Smooth muscle cell (in vitro differentiated cells): ENCODE measurements around the gene BDKRB2. TPM values are rescaled to one million over a fixed set of nuclear protein-coding genes. Genes with fewer than 3 reads are reported as not detected.

Experiments used
- DNase-seq: peaks from one replicate; lab custom pipeline; 2025; ENCODE audit not compliant: unreplicated experiment; lab: John Stamatoyannopoulos, UW
- H2AFZ ChIP-seq: fragments of 200-600 bp; sonication (generic); 2 replicates; pipeline ENCODE4 v1.6.0; 2016; ENCODE audit warnings: antibody characterized with exemption, low read depth, mild to moderate bottlenecking
- H3F3A ChIP-seq: fragments of 200-600 bp; sonication (generic); 2 replicates; pipeline ENCODE4 v1.6.0; 2017; ENCODE audit warnings: antibody characterized with exemption, low read depth
- H3K27ac ChIP-seq: fragments of 200-600 bp; sonication (generic); 2 replicates; pipeline ENCODE4 v1.5.1; 2016; ENCODE audit warnings: low read depth, mild to moderate bottlenecking
- H3K27me3 ChIP-seq: fragments of 200-600 bp; sonication (generic); 2 replicates; pipeline ENCODE4 v1.6.1; 2016; ENCODE audit warnings: low read depth, mild to moderate bottlenecking
- H3K36me3 ChIP-seq: fragments of 200-600 bp; sonication (generic); 2 replicates; pipeline ENCODE4 v1.5.1; 2016; ENCODE audit warnings: low read depth
- H3K4me1 ChIP-seq: fragments of 200-600 bp; sonication (generic); 2 replicates; pipeline ENCODE4 v1.5.1; 2016; ENCODE audit warnings: low read depth
- H3K4me2 ChIP-seq: fragments of 200-600 bp; sonication (generic); 2 replicates; pipeline ENCODE4 v1.6.0; 2016; ENCODE audit warnings: mild to moderate bottlenecking
- H3K4me3 ChIP-seq: fragments of 200-600 bp; sonication (generic); 2 replicates; pipeline ENCODE4 v1.5.1; 2016; ENCODE audit warnings: mild to moderate bottlenecking
- H3K79me2 ChIP-seq: fragments of 200-600 bp; sonication (generic); 2 replicates; pipeline ENCODE4 v1.6.0; 2016; ENCODE audit warnings: low read depth, mild to moderate bottlenecking
- H3K9ac ChIP-seq: fragments of 200-600 bp; sonication (generic); 2 replicates; pipeline ENCODE4 v1.6.0; 2016; ENCODE audit warnings: low read depth
- H3K9me3 ChIP-seq: fragments of 200-600 bp; sonication (generic); replicated peaks from 2 replicates; pipeline ENCODE4 v1.5.1; 2016; ENCODE audit warnings: low read depth
- H4K20me1 ChIP-seq: fragments of 200-600 bp; sonication (generic); 2 replicates; pipeline ENCODE4 v1.6.0; 2016; ENCODE audit warnings: low read depth
- CTCF ChIP-seq: fragments of 200-600 bp; sonication (generic); IDR thresholded peaks from 2 replicates; pipeline ENCODE4 v1.5.1; 2017; ENCODE audit warnings: borderline replicate concordance, mild to moderate bottlenecking, antibody characterized with exemption; ENCODE audit not compliant: insufficient read depth, poor library complexity, severe bottlenecking
- WGBS: methylation state at CpG from one replicate; pipeline ENCODE4 v1.1.7; 2016; ENCODE audit warnings: low lambda C conversion rate; 5-methylcytosine and 5-hydroxymethylcytosine counted together
- polyA plus RNA-seq: library from polyadenylated mRNA; unstranded; fragments of >200 nt; fragmentation: Nextera tagmentation; extraction: Ambion mirVana; gene quantifications from 2 replicates; pipeline ENCODE4 v1.2.1, GENCODE V29; 2016
- total RNA-seq: library from RNA; depleted of rRNA; stranded (reverse); fragments of >200 nt; gene quantifications from 2 replicates; pipeline ENCODE4 v1.2.3, GENCODE V29; 2014

The BDKRB2 gene
- total and polyA plus RNA-seq, 2 experiments from 2014 or later: 10.4 to 16.9 TPM

GRCh38 chr14:96247031-96247430 is 42.4 kb downstream of the BDKRB2 start:
- peak overlapping the region; percentile 94 for H3K27ac ChIP-seq
- 77% methylated on average over 6 of the region's 6 CpGs for WGBS

GRCh38 chr14:96249029-96249428 is 44.4 kb downstream of the BDKRB2 start:
- no peak overlapping the region for H3K4me3 ChIP-seq
- no peak for TF ChIP-seq CTCF
- peak; percentile 16 for DNase-seq
- no peaks in the 10 kb centered on the region for H3K27me3 ChIP-seq
- peaks cover 7% of the 10 kb centered on the region for H3K4me1 ChIP-seq
- peaks cover 29% of the 10 kb centered on the region for H3F3A ChIP-seq
- H4K20me1 ChIP-seq: no peaks in the 10 kb centered on the region
- H3K36me3 ChIP-seq: no peaks in the 10 kb centered on the region
- peak overlapping the region; percentile 75 for H3K27ac ChIP-seq
- H2AFZ ChIP-seq: no peak overlapping the region
- H3K4me2 ChIP-seq: peak overlapping the region; percentile 33
- H3K9ac ChIP-seq: no peak overlapping the region
- 2% methylated on average over 5 of the region's 5 CpGs for WGBS
- H3K9me3 ChIP-seq: no peaks in the 10 kb centered on the region
- no peaks in the 10 kb centered on the region for H3K79me2 ChIP-seq

More at GRCh38 chr14:96247031-96247430, 42.4 kb downstream of the BDKRB2 start:
- H4K20me1 ChIP-seq: no peaks in the 10 kb centered on the region
- H3K4me3 ChIP-seq: no peak overlapping the region
- no peaks in the 10 kb centered on the region for H3K79me2 ChIP-seq
- H3K9me3 ChIP-seq: no peaks in the 10 kb centered on the region
- peaks cover 25% of the 10 kb centered on the region for H3F3A ChIP-seq
- peak overlapping the region; percentile 30 for H3K4me2 ChIP-seq
- no peak for DNase-seq
- H3K27me3 ChIP-seq: no peaks in the 10 kb centered on the region
- TF ChIP-seq CTCF: no peak
- H3K9ac ChIP-seq: peak overlapping the region; percentile 45
- H3K4me1 ChIP-seq: peaks cover 7% of the 10 kb centered on the region
- H2AFZ ChIP-seq: no peak overlapping the region
- H3K36me3 ChIP-seq: no peaks in the 10 kb centered on the region

GRCh38 chr14:96250485-96250884 is 45.8 kb downstream of the BDKRB2 start:
- Histone ChIP-seq H3K9me3 (no peaks in the 10 kb centered on the region), H3K4me1 (peaks cover 17% of the 10 kb centered on the region), H3K4me2 (no peak overlapping the region), H2AFZ (no peak overlapping the region), H3K27ac (no peak overlapping the region), H3K27me3 (no peaks in the 10 kb centered on the region), H3K36me3 (no peaks in the 10 kb centered on the region), H3K4me3 (no peak overlapping the region), H4K20me1 (no peaks in the 10 kb centered on the region), H3F3A (peaks cover 38% of the 10 kb centered on the region), H3K9ac (no peak overlapping the region), H3K79me2 (no peaks in the 10 kb centered on the region)
- no peak for TF ChIP-seq CTCF
- no peak for DNase-seq
- WGBS: 83% methylated on average over 3 of the region's 3 CpGs

- H3K9me3 ChIP-seq: no peaks in the 10 kb centered on the region
- no peaks in the 10 kb centered on the region for H3K27me3 ChIP-seq
- H3K27ac ChIP-seq: no peak overlapping the region
- H3K9ac ChIP-seq: no peak overlapping the region
- WGBS: 85% methylated on average over 4 of the region's 4 CpGs
- TF ChIP-seq CTCF: no peak
- no peaks in the 10 kb centered on the region for H4K20me1 ChIP-seq
- no peak overlapping the region for H2AFZ ChIP-seq
- no peak for DNase-seq
- no peak overlapping the region for H3K4me3 ChIP-seq
- peaks cover 43% of the 10 kb centered on the region for H3F3A ChIP-seq
- H3K79me2 ChIP-seq: no peaks in the 10 kb centered on the region
- H3K4me1 ChIP-seq: peaks cover 24% of the 10 kb centered on the region
- no peak overlapping the region for H3K4me2 ChIP-seq
- H3K36me3 ChIP-seq: no peaks in the 10 kb centered on the region
Measured at GRCh38 chr14:96251656-96252155, 47.1 kb downstream of the BDKRB2 start.
